Breast epithelium (tissue), 3 donors: ENCODE data around the gene TTLL12.

ENCODE experiments used
- CTCF ChIP-seq, 3 donors: fragments of 450-650 bp; IDR thresholded peaks; one replicate each; pipeline ENCODE4 v1.5.1; 2016 to 2017; ENCODE audit warnings: antibody characterized with exemption in 3 of 3, mild to moderate bottlenecking in 3 of 3, moderate library complexity in 3 of 3
- POLR2A ChIP-seq: fragments of 450-650 bp; IDR thresholded peaks from one replicate; pipeline ENCODE4 v1.6.1; 2016; ENCODE audit warnings: antibody characterized with exemption, mild to moderate bottlenecking, moderate library complexity
- POLR2AphosphoS5 ChIP-seq, 3 donors: sonication (generic); formaldehyde crosslinking; IDR thresholded peaks; one replicate each; pipeline ENCODE4 v1.6.1; 2017; ENCODE audit warnings: antibody characterized with exemption in 3 of 3

DNA sequence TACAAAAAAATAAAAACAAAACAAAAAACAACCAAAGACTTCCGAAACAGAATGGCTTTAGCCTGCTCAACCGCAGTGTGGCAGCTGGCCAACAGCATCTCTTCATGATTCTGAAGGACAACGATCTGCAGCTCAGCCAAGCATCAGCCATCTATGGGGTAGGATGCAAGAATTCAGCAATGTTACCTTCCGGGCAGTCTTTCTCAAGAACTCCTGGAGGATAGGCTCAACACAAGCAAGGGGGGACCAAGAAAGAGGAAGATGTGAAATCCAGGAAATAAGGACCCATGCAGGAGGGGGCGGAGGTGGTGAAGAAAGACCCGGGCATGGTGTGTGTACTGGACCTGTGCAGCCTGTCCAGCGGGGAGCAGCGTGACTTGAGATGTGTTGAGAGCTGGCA, 39.1 kb downstream of the TTLL12 start:
- TF ChIP-seq CTCF (IDR thresholded peaks at IDR 0.05) (no peak), POLR2AphosphoS5 (IDR thresholded peaks at IDR 0.05) (no peak), POLR2A (no peak)
